Peyer's patch (tissue), 4 donors: ENCODE data around the gene ITGB5.

Source experiments
- CTCF ChIP-seq, 6 experiments: fragments of 450-650 bp in 4 of 6; fragments of 200-600 bp in 2 of 6; sonication (generic) in 1 of 6; IDR thresholded peaks; one replicate each; pipeline ENCODE4 v1.5.1; 2017 to 2019; ENCODE audit warnings: antibody characterized with exemption in 6 of 6, mild to moderate bottlenecking in 3 of 6, moderate library complexity in 1 of 6
- POLR2A ChIP-seq, 2 donors: fragments of 450-650 bp; IDR thresholded peaks; one replicate each; pipeline ENCODE4 v1.5.1; 2017; ENCODE audit warnings: antibody characterized with exemption in 2 of 2, mild to moderate bottlenecking in 2 of 2, moderate library complexity in 2 of 2

- TF ChIP-seq CTCF (IDR thresholded peaks at IDR 0.05), result no peak
- TF ChIP-seq POLR2A (IDR thresholded peaks at IDR 0.05), result no peak
Observed at GRCh38 chr3:124878561-124879336, 8.4 kb downstream of the ITGB5 start.
